CD4-positive, alpha-beta T cell (primary cell): ENCODE measurements around the gene MTUS2. TPM values are rescaled to one million over a fixed set of nuclear protein-coding genes. Genes with fewer than 3 reads are reported as not detected.
A peak's percentile ranks its signal among the peaks of the same experiment; 100 is the strongest.

Experiments used
- ATAC-seq: fragments of 200-7000 bp; cut with Tn5 transposase; one replicate; pipeline ENCODE4 v1.10.0; 2022; ENCODE audit warnings: mild to moderate bottlenecking; ENCODE audit not compliant: poor library complexity
- CTCF ChIA-PET: fragments of 350-600 bp; sonication (Branson Sonifier 250); formaldehyde crosslinking; loops from one replicate; lab custom pipeline; 2021; ENCODE audit warnings: antibody characterized with exemption, inconsistent platforms; lab: Charles Lee
- POLR2A ChIA-PET: fragments of 350-600 bp; sonication (Branson Sonifier 250); formaldehyde crosslinking; loops from one replicate; lab custom pipeline; 2021; ENCODE audit warnings: antibody characterized with exemption, inconsistent platforms; lab: Charles Lee
- DNase-seq, 14 experiments: peaks; one replicate each; pipeline ENCODE4 v3.0.0-alpha.2; 2013 to 2020; ENCODE audit warnings: mixed read lengths in 2 of 14
- H3K27ac ChIP-seq, 2 donors: one replicate each; pipeline versions ENCODE4 v1.5.1 to v1.7.0; 2013; ENCODE audit warnings: low read length in 2 of 2, low read depth in 1 of 2, mild to moderate bottlenecking in 1 of 2
- H3K27me3 ChIP-seq, 2 experiments: 1 replicate in 1 of 2; 2 replicates in 1 of 2; pipeline versions ENCODE4 v1.6.1 to v1.7.0; 2013; ENCODE audit warnings: low read length in 2 of 2, control low read depth in 1 of 2, mild to moderate bottlenecking in 1 of 2, moderate library complexity in 1 of 2; ENCODE audit not compliant: insufficient read depth in 2 of 2, control insufficient read depth in 1 of 2
- H3K36me3 ChIP-seq: one replicate; pipeline ENCODE4 v1.6.1; 2013; ENCODE audit warnings: low read length, control low read depth; ENCODE audit not compliant: insufficient read depth
- H3K4me1 ChIP-seq: one replicate; pipeline ENCODE4 v1.6.1; 2013; ENCODE audit warnings: low read length, control low read depth; ENCODE audit not compliant: insufficient read depth
- H3K4me3 ChIP-seq: one replicate; pipeline ENCODE4 v1.5.1; 2013; ENCODE audit warnings: mild to moderate bottlenecking, low read length, moderate library complexity
- H3K9me3 ChIP-seq, 2 experiments: 1 replicate in 1 of 2; 2 replicates in 1 of 2; pipeline versions ENCODE4 v1.6.1 to v1.7.0; 2013; ENCODE audit warnings: low read length in 2 of 2, mild to moderate bottlenecking in 2 of 2, control low read depth in 1 of 2, moderate library complexity in 1 of 2; ENCODE audit not compliant: control insufficient read depth in 1 of 2, insufficient read depth in 1 of 2
- H3K27ac Mint-ChIP-seq: one replicate; pipeline ENCODE4 v1.8.0; 2020; ENCODE audit warnings: mixed read lengths
- H3K27me3 Mint-ChIP-seq: one replicate; pipeline ENCODE4 v1.8.0; 2021; ENCODE audit warnings: mixed read lengths
- H3K36me3 Mint-ChIP-seq: one replicate; pipeline ENCODE4 v1.8.0; 2021; ENCODE audit warnings: low read depth, mixed read lengths
- H3K4me1 Mint-ChIP-seq: one replicate; pipeline ENCODE4 v1.8.0; 2021; ENCODE audit warnings: low read depth, mixed read lengths
- H3K4me3 Mint-ChIP-seq: one replicate; pipeline ENCODE4 v1.8.0; 2020; ENCODE audit warnings: mild to moderate bottlenecking, mixed read lengths
- H3K9me3 Mint-ChIP-seq: one replicate; pipeline ENCODE4 v1.8.0; 2020; ENCODE audit warnings: mixed read lengths
- intact Hi-C, 2 experiments: fragments of 100-400 bp; cut with DNase I in 1 of 2; cut with micrococcal nuclease in 1 of 2; formaldehyde crosslinking; loops; one replicate each; pipeline versions ENCODE4 v1.15.1 to v1.9.0; 2023 to 2025; cut with DNase I, micrococcal nuclease
- total RNA-seq, 174 experiments: library from RNA in 2 of 174; stranded (reverse) in 2 of 174; gene quantifications; one replicate each; pipeline ENCODE4 v1.2.3 and lab custom pipeline; 2021 to 2026
- TF ChIP-seq, protein P1 (sequence below): fragments of 200-600 bp; IDR thresholded peaks from one replicate; pipeline ENCODE4 v1.8.0; 2022; ENCODE audit warnings: antibody characterized with exemption, mild to moderate bottlenecking

MTUS2 gene
- total RNA-seq, 2 experiments from 2014 or later = 0.38 to 0.81 TPM

DNA sequence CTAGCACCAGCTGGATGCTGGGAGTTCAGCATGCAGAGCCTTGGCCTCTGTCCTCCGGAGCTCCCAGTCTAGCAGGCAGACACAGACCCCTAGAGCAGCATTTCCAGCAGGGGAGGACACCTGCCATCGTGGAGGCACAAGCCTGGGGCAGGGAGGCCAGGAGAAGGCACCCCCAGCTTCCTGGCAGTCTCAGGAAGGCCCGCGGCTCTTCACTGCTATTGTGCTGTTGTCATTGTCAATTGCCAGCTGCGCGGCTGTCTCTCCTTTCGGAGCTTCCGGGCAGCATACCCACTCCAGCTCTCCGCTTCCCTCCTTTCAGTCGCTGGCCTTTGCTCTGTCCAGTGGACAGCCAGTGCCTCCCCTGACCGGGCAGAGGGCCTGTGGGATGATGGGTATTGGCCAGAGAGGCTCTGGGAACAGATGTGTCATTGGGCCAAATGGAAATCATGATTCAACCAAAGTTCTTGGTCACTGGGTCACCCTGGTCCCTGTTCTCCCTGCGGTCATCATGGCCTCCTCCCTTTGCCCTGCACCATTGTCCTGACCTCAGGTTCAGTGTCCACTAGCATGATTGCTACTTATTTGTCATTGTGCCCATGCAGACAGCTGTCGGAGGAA lies 682.4 kb downstream of the MTUS2 start:
- CTCF ChIA-PET = no interaction called here
- Histone ChIP-seq H3K27ac (no peak overlapping the region), H3K9me3 (no peaks in the 10 kb centered on the region), H3K4me3 (no peak overlapping the region), H3K4me1 (peaks cover 4% of the 10 kb centered on the region), H3K27me3 (peaks cover 0 to 6% of the 10 kb centered on the region in 2 experiments), H3K36me3 (no peaks in the 10 kb centered on the region)
- no peak for ATAC-seq
- intact Hi-C loops = loop anchor here in 1 of 2 experiments (10.0 kb wide), 1 partner anchor 1072 kb away; no protein-coding TSS in a partner anchor
- Mint-ChIP-seq H3K27ac (no peak overlapping the region), H3K9me3 (no peaks in the 10 kb centered on the region), H3K36me3 (no peaks in the 10 kb centered on the region), H3K4me1 (no peaks in the 10 kb centered on the region), H3K27me3 (peaks cover 40% of the 10 kb centered on the region), H3K4me3 (no peak overlapping the region)
- TF ChIP-seq, protein P1, sequence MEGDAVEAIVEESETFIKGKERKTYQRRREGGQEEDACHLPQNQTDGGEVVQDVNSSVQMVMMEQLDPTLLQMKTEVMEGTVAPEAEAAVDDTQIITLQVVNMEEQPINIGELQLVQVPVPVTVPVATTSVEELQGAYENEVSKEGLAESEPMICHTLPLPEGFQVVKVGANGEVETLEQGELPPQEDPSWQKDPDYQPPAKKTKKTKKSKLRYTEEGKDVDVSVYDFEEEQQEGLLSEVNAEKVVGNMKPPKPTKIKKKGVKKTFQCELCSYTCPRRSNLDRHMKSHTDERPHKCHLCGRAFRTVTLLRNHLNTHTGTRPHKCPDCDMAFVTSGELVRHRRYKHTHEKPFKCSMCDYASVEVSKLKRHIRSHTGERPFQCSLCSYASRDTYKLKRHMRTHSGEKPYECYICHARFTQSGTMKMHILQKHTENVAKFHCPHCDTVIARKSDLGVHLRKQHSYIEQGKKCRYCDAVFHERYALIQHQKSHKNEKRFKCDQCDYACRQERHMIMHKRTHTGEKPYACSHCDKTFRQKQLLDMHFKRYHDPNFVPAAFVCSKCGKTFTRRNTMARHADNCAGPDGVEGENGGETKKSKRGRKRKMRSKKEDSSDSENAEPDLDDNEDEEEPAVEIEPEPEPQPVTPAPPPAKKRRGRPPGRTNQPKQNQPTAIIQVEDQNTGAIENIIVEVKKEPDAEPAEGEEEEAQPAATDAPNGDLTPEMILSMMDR = no peak
- POLR2A ChIA-PET = interaction anchor here (1.0 kb wide), 1 partner anchor 30 kb away, joined by 3 read pairs; no protein-coding TSS in a partner anchor
- no peak for DNase-seq

DNA sequence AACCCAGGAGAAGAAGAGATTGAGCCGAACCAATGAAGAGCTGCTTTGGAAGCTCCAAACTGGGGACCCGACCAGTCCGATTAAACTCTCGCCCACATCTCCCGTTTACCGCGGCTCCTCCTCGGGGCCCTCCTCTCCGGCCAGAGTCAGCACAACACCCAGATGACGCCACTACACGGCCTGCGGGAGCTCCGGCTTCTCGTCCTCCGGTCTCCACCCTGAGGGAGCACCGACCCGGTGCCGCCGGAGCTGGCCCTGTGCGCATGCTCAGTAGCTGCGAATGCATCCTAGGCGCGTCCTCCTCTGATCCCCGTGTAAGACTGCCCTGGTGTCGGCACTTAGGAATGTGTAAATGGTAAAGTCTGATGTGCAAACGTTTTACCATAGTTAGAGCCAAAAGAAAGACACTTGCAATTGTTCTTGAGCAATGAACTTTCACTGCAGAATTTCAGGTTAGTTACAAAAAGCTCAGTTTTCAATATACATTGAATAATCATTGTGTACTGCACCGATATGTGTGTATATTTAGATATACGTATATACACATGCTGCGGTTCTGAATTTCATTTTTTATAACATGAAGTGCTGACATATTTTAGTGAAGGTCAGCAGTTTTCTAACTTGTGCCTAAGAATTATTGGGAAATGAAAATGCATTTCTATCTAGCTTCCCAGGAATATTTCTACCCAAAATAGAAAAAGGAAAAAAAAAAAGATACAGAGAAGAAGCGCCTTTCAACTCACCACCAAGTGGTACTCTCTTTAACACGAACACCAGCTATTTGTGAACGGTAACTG lies 683.1 kb downstream of the MTUS2 start:
- CTCF ChIA-PET = no interaction called here
- DNase-seq (peak in 2 of 14 experiments; percentile 11 to 19), ATAC-seq (no peak)
- H3K9me3 Mint-ChIP-seq = no peaks in the 10 kb centered on the region
- Histone ChIP-seq H3K9me3 (no peaks in the 10 kb centered on the region), H3K27me3 (peaks cover 0 to 6% of the 10 kb centered on the region in 2 experiments), H3K4me1 (peaks cover 4% of the 10 kb centered on the region), H3K36me3 (no peaks in the 10 kb centered on the region), H3K4me3 (no peak overlapping the region), H3K27ac (no peak overlapping the region)
- POLR2A ChIA-PET = interaction anchor here (1.0 kb wide), 1 partner anchor 31 kb away, joined by 3 read pairs; no protein-coding TSS in a partner anchor
- TF ChIP-seq, protein P1 = no peak
- peaks cover 36% of the 10 kb centered on the region for H3K27me3 Mint-ChIP-seq
- no peaks in the 10 kb centered on the region for H3K36me3 Mint-ChIP-seq
- H3K27ac Mint-ChIP-seq = no peak overlapping the region
- intact Hi-C loops = loop anchor here in 1 of 2 experiments (10.0 kb wide), 1 partner anchor 1072 kb away; no protein-coding TSS in a partner anchor
- H3K4me3 Mint-ChIP-seq = no peak overlapping the region
- no peaks in the 10 kb centered on the region for H3K4me1 Mint-ChIP-seq

DNA sequence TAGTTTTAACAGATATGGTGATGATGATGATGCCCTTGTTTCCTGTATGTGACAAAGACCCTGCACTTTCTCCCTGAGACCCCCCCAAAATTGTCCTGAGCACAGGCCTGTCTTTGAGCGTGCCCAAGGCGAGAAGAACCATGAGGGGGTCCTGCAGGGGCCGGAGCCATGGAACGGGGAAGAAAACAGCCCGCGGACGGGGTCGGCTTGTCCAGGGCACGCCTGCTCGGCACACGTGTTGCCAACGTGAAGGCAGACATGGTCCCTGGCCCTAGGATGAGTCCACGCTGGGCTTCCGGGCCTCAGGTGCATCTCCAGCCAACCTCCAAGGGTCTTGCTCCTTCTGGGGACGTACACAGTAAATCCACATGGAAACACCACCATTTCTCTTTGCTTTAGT lies 684.6 kb downstream of the MTUS2 start:
- peaks cover 28% of the 10 kb centered on the region for H3K27me3 Mint-ChIP-seq
- intact Hi-C loops = loop anchor here in 1 of 2 experiments (10.0 kb wide), 1 partner anchor 1070 kb away; no protein-coding TSS in a partner anchor
- H3K4me3 Mint-ChIP-seq = no peak overlapping the region
- no peaks in the 10 kb centered on the region for H3K36me3 Mint-ChIP-seq
- Histone ChIP-seq H3K4me1 (peaks cover 4% of the 10 kb centered on the region), H3K27me3 (peaks cover 0 to 6% of the 10 kb centered on the region in 2 experiments), H3K9me3 (no peaks in the 10 kb centered on the region), H3K27ac (no peak overlapping the region), H3K36me3 (no peaks in the 10 kb centered on the region), H3K4me3 (no peak overlapping the region)
- no peaks in the 10 kb centered on the region for H3K9me3 Mint-ChIP-seq
- DNase-seq (no peak), ATAC-seq (no peak)
- TF ChIP-seq, protein P1 = no peak
- H3K4me1 Mint-ChIP-seq = no peaks in the 10 kb centered on the region
- POLR2A ChIA-PET = no interaction called here
- CTCF ChIA-PET = no interaction called here
- H3K27ac Mint-ChIP-seq = no peak overlapping the region
